Germinal center (tissue), 1 donor: Measurements from ENCODE around the gene CPED1.
"Not testable (repeated sequence)": the region's sequence is repeated elsewhere in the genome, so short reads cannot be mapped to it uniquely, and the experiment has no call there.

ENCODE experiments used
- DNase-seq: peaks from one replicate; pipeline ENCODE4 v3.0.0; 2012; ENCODE audit warnings: mixed read lengths, low spot score

CPED1 gene

GRCh38 chr7:120996988-120997345, 8.5 kb downstream of the CPED1 start:
- DNase-seq, result no peak

DNA sequence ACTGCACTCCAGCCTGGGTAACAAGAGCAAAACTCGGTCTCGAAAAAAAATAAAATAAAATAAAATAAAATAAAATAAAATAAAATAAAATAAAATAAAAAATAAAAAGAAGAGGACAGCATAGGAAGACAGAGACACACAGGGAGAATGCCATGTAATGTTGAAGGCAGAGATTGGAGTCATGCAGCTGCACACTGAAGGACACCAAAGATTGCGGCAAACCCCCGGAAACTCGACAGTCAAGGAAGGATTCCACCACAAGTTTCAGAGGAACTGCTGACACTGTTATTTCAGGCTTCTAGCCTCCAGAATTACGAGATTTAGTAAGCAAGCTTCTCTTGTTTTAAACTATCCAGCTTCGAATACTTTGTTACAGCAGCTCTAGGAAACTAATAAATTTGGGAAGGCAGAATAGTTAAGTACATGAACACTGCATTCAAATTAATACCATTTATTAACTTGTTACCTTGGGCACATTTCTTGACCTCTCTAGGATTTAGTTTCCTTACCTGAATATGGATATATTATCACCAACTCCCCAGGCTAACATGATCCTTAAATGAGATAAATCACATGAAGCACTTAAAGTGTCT, 9.5 kb downstream of the CPED1 start:
- no peak for DNase-seq

- DNase-seq, result no peak
Measured at GRCh38 chr7:120998520-120998919, 10.0 kb downstream of the CPED1 start.

DNA sequence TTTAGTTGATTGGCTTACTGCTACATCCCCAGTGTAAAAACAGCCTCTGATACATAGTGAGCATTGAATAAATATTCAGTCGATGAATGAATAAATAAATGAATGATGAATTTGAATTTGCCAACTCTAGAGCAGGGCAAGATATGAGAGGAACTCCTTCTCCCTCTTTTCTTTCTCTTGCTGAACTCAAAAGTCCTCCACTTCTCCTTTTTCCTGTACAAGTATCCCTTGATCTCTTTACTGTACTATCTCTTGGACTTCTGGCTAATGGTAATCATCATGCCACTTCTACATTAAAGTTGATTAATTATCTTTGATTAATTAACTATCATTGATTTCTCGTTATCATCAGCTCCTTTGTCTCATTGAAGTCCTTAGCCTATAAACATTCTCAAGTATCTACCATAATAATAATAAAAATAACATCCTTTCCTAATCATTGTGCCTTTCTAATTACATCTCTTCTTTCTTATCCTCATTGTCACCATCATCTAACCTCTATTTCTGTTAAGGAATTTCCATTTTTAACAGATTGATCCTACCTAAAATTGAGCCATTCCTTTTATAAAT, 10.6 kb downstream of the CPED1 start:
- DNase-seq, result no peak

GRCh38 chr7:121000081-121000983, 11.8 kb downstream of the CPED1 start:
- no peak for DNase-seq

GRCh38 chr7:121001234-121001906, 12.9 kb downstream of the CPED1 start:
- no peak for DNase-seq

GRCh38 chr7:121002048-121002756, 13.7 kb downstream of the CPED1 start:
- no peak for DNase-seq

DNA sequence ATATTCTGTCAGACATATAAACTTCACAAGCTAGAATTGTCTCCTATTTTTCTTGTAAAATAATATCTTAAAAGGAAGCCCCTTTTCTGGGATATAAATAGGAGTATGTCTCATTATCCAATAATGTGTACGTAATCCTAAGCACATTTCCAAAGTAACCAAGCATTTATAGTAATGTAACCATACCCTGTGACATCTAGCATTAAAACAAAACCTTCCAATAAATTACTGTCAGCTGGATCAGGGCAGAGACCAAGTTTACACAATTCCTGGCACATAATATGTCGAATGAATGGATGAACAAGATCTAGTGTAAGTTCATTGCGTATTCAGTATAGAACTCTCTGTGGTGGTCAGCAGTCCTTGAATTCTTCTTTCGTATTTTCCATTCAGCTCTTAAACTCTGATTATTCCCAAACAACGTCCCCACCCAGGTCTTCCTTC, 14.3 kb downstream of the CPED1 start:
- DNase-seq, result no peak

DNA sequence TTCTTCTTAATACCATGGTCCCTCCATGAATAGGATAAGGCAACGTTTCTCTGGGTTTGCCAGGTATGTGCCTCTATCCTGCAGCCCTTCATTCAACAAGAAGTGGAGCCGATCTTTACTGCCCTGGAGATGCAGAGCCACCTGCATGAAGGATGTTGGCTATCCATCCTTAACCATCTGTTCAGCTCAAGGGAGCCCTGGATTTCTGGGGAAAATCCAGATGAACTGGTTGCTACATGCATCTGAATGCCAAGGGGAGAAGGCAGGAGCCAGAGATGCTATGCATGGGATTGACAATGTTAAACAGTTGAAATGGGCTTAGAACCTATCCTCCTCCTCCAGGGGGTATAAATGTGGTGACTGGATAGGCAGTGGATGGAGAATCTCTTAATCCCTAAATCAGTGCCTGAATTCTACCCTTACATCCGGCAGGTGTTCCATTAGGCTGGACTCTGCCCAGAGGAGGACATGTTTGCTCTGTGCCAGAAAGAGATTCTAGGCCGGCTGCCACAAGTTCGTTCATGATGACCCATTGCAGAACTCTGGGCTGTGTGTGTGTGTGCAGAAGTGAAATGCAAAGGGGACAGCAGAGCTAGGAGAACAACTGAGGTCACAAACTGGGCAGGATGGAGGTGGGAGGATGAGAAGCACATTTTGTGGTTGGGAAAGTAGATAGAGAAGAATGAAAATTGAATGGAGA, 15.6 kb downstream of the CPED1 start:
- DNase-seq, result no peak

GRCh38 chr7:121005058-121005457, 16.5 kb downstream of the CPED1 start:
- DNase-seq, result not testable (repeated sequence)

- DNase-seq, result no peak
Measured at GRCh38 chr7:121005996-121006584, 17.6 kb downstream of the CPED1 start.

- no peak for DNase-seq
Measured at GRCh38 chr7:121006711-121007315, 18.3 kb downstream of the CPED1 start.

- DNase-seq, result no peak
Measured at GRCh38 chr7:121008816-121009215, 20.3 kb downstream of the CPED1 start.

- no peak for DNase-seq
Measured at GRCh38 chr7:121011401-121011800, 22.9 kb downstream of the CPED1 start.

GRCh38 chr7:121012170-121012874, 23.8 kb downstream of the CPED1 start:
- no peak for DNase-seq

- DNase-seq, result no peak
Measured at GRCh38 chr7:121012919-121013318, 24.4 kb downstream of the CPED1 start.

DNA sequence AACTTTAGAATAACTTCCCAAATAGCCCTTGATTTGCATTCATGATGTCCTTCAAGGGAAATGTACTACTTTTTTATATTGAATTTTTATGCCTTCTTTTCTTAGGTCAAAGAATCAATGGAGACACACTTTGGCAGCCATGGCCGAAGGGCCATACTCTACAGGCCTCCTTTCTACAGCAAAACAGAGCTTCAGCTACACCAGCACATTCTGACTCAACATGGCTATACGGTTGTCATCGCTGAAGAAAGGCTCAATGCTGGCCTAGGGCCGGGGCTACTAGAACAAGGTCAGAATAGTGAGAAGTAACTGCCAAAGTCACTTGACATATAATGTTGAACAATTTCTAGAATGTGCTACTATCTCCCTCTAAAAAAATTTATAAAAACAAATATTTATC, 27.0 kb downstream of the CPED1 start:
- DNase-seq, result no peak

- no peak for DNase-seq
Measured at GRCh38 chr7:121016966-121017365, 28.5 kb downstream of the CPED1 start.

DNA sequence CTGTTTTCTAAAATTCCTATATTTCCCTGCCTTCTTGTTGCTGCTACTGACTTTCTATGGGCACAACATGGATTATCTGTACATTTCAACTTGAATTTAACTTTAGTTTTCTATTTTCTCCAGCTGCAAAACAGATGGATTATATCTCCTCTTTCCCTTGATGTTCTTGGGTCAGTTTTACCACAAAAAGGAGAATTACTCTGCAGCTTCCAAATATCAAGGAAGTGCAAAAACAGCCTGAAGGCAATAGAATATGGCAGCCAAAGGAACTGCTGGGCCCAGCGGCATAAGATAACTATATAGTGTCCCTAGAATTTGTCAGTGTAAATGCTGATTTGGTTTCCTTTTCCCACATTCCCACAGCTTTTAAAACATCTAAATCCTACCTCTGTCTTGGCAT, 29.1 kb downstream of the CPED1 start:
- no peak for DNase-seq

- no peak for DNase-seq
Measured at GRCh38 chr7:121019018-121019417, 30.5 kb downstream of the CPED1 start.
